ENCODE results near the gene NCAPD2.

Gene NCAPD2

GRCh38 chr12:6534945-6535696, 41.2 kb downstream of the NCAPD2 start:
- DNase-seq: peak; percentile 79

- no peak for DNase-seq
These were observed 41.7 kb downstream of the NCAPD2 start for GRCh38 chr12:6535697-6535946.

GRCh38 chr12:6535960-6536847, 42.3 kb downstream of the NCAPD2 start:
- no peak for DNase-seq

GRCh38 chr12:6536894-6537579, 43.1 kb downstream of the NCAPD2 start:
- DNase-seq: no peak

GRCh38 chr12:6537580-6538419, 43.9 kb downstream of the NCAPD2 start:
- DNase-seq: peak; percentile 92

- DNase-seq: peak; percentile 74
These were observed 44.8 kb downstream of the NCAPD2 start for GRCh38 chr12:6538420-6539313.

- no peak for DNase-seq
These were observed 45.4 kb downstream of the NCAPD2 start for GRCh38 chr12:6539314-6539682.

- peak; percentile 70 for DNase-seq
These were observed 45.8 kb downstream of the NCAPD2 start for GRCh38 chr12:6539707-6540134.

- peak; percentile 99 for DNase-seq
These were observed 46.4 kb downstream of the NCAPD2 start for GRCh38 chr12:6540181-6540877.

GRCh38 chr12:6541371-6542165, 47.7 kb downstream of the NCAPD2 start:
- DNase-seq: no peak

- no peak for DNase-seq
These were observed 48.5 kb downstream of the NCAPD2 start for GRCh38 chr12:6542209-6543009.

GRCh38 chr12:6546016-6546415, 52.1 kb downstream of the NCAPD2 start:
- DNase-seq: no peak

GRCh38 chr12:6547566-6547965, 53.7 kb downstream of the NCAPD2 start:
- no peak for DNase-seq

- DNase-seq: peak; percentile 90
These were observed 54.1 kb downstream of the NCAPD2 start for GRCh38 chr12:6547987-6548386.

GRCh38 chr12:6548556-6548955, 54.7 kb downstream of the NCAPD2 start:
- DNase-seq: no peak

GRCh38 chr12:6548966-6549683, 55.2 kb downstream of the NCAPD2 start:
- no peak for DNase-seq

- no peak for DNase-seq
These were observed 55.8 kb downstream of the NCAPD2 start for GRCh38 chr12:6549684-6550151.

- DNase-seq: no peak
These were observed 56.6 kb downstream of the NCAPD2 start for GRCh38 chr12:6550294-6551062.

Data from islet precursor cell (in vitro differentiated cells).